NOMO-1 (cell line): ENCODE results near the gene CEP112.
"Not testable (repeated sequence)": the region's sequence is repeated elsewhere in the genome, so short reads cannot be mapped to it uniquely, and the experiment has no call there.

ENCODE experiments used
- DNase-seq, 2 experiments: peaks; one replicate each; lab custom pipeline; 2025; ENCODE audit not compliant: unreplicated experiment in 2 of 2; lab: John Stamatoyannopoulos, UW

Gene CEP112

GRCh38 chr17:66087073-66087472 is 104.9 kb downstream of the CEP112 start:
- no peak for DNase-seq

- no peak for DNase-seq
Measured at GRCh38 chr17:66085221-66085620, 106.7 kb downstream of the CEP112 start.

GRCh38 chr17:66080670-66081069 is 111.3 kb downstream of the CEP112 start:
- not testable (repeated sequence) for DNase-seq

GRCh38 chr17:66076546-66077190 is 115.3 kb downstream of the CEP112 start:
- no peak for DNase-seq

- no peak for DNase-seq
Measured at GRCh38 chr17:66073384-66073783, 118.5 kb downstream of the CEP112 start.

- DNase-seq, result no peak
Measured at GRCh38 chr17:66063686-66064085, 128.2 kb downstream of the CEP112 start.

- no peak for DNase-seq
Measured at GRCh38 chr17:66056148-66056547, 135.8 kb downstream of the CEP112 start.

GRCh38 chr17:66054242-66054641 is 137.7 kb downstream of the CEP112 start:
- DNase-seq, result no peak

GRCh38 chr17:66044083-66044482 is 147.8 kb downstream of the CEP112 start:
- no peak for DNase-seq

GRCh38 chr17:66043419-66043818 is 148.5 kb downstream of the CEP112 start:
- no peak for DNase-seq

GRCh38 chr17:66040402-66040801 is 151.5 kb downstream of the CEP112 start:
- DNase-seq, result no peak

- DNase-seq, result no peak
Measured at GRCh38 chr17:66038125-66038524, 153.8 kb downstream of the CEP112 start.

- no peak for DNase-seq
Measured at GRCh38 chr17:66037221-66037620, 154.7 kb downstream of the CEP112 start.

- no peak for DNase-seq
Measured at GRCh38 chr17:66032082-66032712, 159.7 kb downstream of the CEP112 start.

- no peak for DNase-seq
Measured at GRCh38 chr17:66025551-66025950, 166.4 kb downstream of the CEP112 start.

- DNase-seq, result no peak
Measured at GRCh38 chr17:66021757-66022156, 170.2 kb downstream of the CEP112 start.

- no peak for DNase-seq
Measured at GRCh38 chr17:66018786-66019185, 173.1 kb downstream of the CEP112 start.

GRCh38 chr17:66016231-66016630 is 175.7 kb downstream of the CEP112 start:
- DNase-seq, result no peak

GRCh38 chr17:66008680-66009079 is 183.3 kb downstream of the CEP112 start:
- no peak for DNase-seq

GRCh38 chr17:66006654-66007053 is 185.3 kb downstream of the CEP112 start:
- DNase-seq, result no peak

GRCh38 chr17:66002812-66003211 is 189.1 kb downstream of the CEP112 start:
- DNase-seq, result no peak

- DNase-seq, result no peak
Measured at GRCh38 chr17:66002063-66002585, 189.8 kb downstream of the CEP112 start.
